MM.1S (cell line): ENCODE data around the gene RBMS3.

ENCODE experiments used
- DNase-seq: peaks from one replicate; pipeline ENCODE4 v3.0.0-alpha.2; 2015
- H2AFZ ChIP-seq: fragments of 300-600 bp; sonication (generic); 2 replicates; pipeline ENCODE4 v1.6.0; 2016; ENCODE audit warnings: antibody characterized with exemption, low read length
- H3F3A ChIP-seq: fragments of 300-600 bp; sonication (generic); 2 replicates; pipeline ENCODE4 v1.6.1; 2016; ENCODE audit warnings: mild to moderate bottlenecking, antibody characterized with exemption, low read length, moderate library complexity, mixed read lengths; ENCODE audit not compliant: insufficient read depth
- H3K27ac ChIP-seq: fragments of 300-600 bp; sonication (generic); 2 replicates; pipeline ENCODE4 v1.5.1; 2016; ENCODE audit warnings: mild to moderate bottlenecking, low read length
- H3K27me3 ChIP-seq: fragments of 300-600 bp; sonication (generic); replicated peaks from 2 replicates; pipeline ENCODE4 v1.6.0; 2016; ENCODE audit warnings: low read length; ENCODE audit not compliant: insufficient read depth
- H3K36me3 ChIP-seq: fragments of 300-600 bp; sonication (generic); replicated peaks from 2 replicates; pipeline ENCODE4 v1.6.1; 2016; ENCODE audit warnings: mild to moderate bottlenecking, low read length, mixed read lengths; ENCODE audit not compliant: insufficient read depth
- H3K4me1 ChIP-seq: fragments of 300-600 bp; sonication (generic); 2 replicates; pipeline ENCODE4 v1.6.1; 2016; ENCODE audit warnings: low read length, mixed read lengths
- H3K4me2 ChIP-seq: fragments of 300-600 bp; sonication (generic); 2 replicates; pipeline ENCODE4 v1.6.0; 2016; ENCODE audit warnings: low read depth, low read length
- H3K4me3 ChIP-seq: fragments of 300-600 bp; sonication (generic); 2 replicates; pipeline ENCODE4 v1.5.1; 2016; ENCODE audit warnings: low read length, mixed read lengths
- H3K79me2 ChIP-seq: fragments of 300-600 bp; sonication (generic); 2 replicates; pipeline ENCODE4 v1.6.1; 2016; ENCODE audit warnings: mixed run types, low read length, mixed read lengths
- H3K9ac ChIP-seq: fragments of 300-600 bp; sonication (generic); 2 replicates; pipeline ENCODE4 v1.6.1; 2016; ENCODE audit warnings: low read length, mixed read lengths
- H3K9me2 ChIP-seq: fragments of 300-600 bp; sonication (generic); replicated peaks from 2 replicates; pipeline ENCODE4 v1.6.1; 2016; ENCODE audit warnings: mild to moderate bottlenecking, low read length, mixed read lengths; ENCODE audit not compliant: insufficient read depth
- H3K9me3 ChIP-seq: fragments of 300-600 bp; sonication (generic); replicated peaks from 2 replicates; pipeline ENCODE4 v1.6.1; 2016; ENCODE audit warnings: mild to moderate bottlenecking, low read length, mixed read lengths; ENCODE audit not compliant: insufficient read depth
- H4K20me1 ChIP-seq: fragments of 300-600 bp; sonication (generic); 2 replicates; pipeline ENCODE4 v1.6.1; 2016; ENCODE audit warnings: mild to moderate bottlenecking, low read length, moderate library complexity, mixed read lengths; ENCODE audit not compliant: insufficient read depth
- EZH2 ChIP-seq: fragments of 300-600 bp; sonication (generic); optimal IDR thresholded peaks from 2 replicates; pipeline ENCODE3; 2017; ENCODE audit warnings: low read depth, mild to moderate bottlenecking, antibody characterized with exemption, low read length, mixed read lengths
- EZH2phosphoT487 ChIP-seq: fragments of 300-600 bp; sonication (generic); IDR thresholded peaks from 2 replicates; pipeline ENCODE4 v1.6.1; 2018; ENCODE audit warnings: antibody characterized with exemption, low read length
- TF ChIP-seq, protein P1 (sequence below): fragments of 300-600 bp; sonication (generic); IDR thresholded peaks from 2 replicates; pipeline ENCODE4 v1.5.1; 2016; ENCODE audit warnings: antibody characterized with exemption, low read length, mixed read lengths

RBMS3 gene

DNA sequence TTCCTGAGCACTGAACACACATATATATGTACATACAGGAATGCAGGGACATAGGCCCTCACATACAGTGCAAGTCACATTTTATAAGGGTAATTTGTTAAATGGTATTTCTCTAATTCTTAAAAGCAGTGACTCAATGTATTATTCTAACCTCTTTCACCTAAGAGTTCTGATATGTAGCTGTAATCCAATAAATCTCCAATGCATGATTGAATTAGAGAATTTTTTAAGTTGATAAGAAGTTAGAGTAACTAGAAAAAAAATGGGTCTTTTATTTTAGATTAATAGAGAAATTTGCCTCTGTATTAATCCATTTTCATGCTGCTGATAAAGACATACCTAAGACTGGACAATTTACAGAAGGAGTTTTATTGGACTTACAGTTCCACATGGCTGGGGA lies 98.2 kb downstream of the RBMS3 start:
- no peaks in the 10 kb centered on the region for H4K20me1 ChIP-seq
- no peaks in the 10 kb centered on the region for H3K4me1 ChIP-seq
- H3K9me3 ChIP-seq: no peaks in the 10 kb centered on the region
- TF ChIP-seq, protein P1, sequence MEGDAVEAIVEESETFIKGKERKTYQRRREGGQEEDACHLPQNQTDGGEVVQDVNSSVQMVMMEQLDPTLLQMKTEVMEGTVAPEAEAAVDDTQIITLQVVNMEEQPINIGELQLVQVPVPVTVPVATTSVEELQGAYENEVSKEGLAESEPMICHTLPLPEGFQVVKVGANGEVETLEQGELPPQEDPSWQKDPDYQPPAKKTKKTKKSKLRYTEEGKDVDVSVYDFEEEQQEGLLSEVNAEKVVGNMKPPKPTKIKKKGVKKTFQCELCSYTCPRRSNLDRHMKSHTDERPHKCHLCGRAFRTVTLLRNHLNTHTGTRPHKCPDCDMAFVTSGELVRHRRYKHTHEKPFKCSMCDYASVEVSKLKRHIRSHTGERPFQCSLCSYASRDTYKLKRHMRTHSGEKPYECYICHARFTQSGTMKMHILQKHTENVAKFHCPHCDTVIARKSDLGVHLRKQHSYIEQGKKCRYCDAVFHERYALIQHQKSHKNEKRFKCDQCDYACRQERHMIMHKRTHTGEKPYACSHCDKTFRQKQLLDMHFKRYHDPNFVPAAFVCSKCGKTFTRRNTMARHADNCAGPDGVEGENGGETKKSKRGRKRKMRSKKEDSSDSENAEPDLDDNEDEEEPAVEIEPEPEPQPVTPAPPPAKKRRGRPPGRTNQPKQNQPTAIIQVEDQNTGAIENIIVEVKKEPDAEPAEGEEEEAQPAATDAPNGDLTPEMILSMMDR: no peak
- no peak for TF ChIP-seq EZH2
- TF ChIP-seq EZH2phosphoT487: no peak
- H3K79me2 ChIP-seq: no peaks in the 10 kb centered on the region
- no peaks in the 10 kb centered on the region for H3K9me2 ChIP-seq
- H3K4me2 ChIP-seq: no peak overlapping the region
- H3K27ac ChIP-seq: no peak overlapping the region
- H3K4me3 ChIP-seq: no peak overlapping the region
- H3F3A ChIP-seq: no peaks in the 10 kb centered on the region
- no peaks in the 10 kb centered on the region for H3K27me3 ChIP-seq
- H2AFZ ChIP-seq: no peak overlapping the region
- DNase-seq: no peak
- H3K9ac ChIP-seq: no peak overlapping the region
- H3K36me3 ChIP-seq: no peaks in the 10 kb centered on the region

DNA sequence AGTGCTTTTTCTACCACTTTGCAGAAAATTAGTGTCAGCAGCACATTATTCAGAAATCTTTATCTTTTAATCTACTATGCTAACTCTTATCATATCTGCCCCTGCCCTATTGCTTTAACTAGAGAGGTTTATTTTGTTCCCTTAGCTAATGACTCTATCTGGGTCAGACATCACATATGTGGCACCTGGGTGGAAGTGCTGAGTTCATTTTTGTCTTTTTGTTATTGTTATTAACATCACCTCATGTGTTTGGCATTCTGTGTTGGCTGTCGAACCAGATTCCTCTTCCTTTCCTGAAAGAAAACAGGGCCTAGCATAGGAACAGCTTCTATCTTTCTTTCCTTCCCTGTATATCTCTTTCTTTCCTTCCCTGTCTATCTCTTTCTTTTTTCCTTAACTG lies 100.7 kb downstream of the RBMS3 start:
- no peak overlapping the region for H3K4me3 ChIP-seq
- no peaks in the 10 kb centered on the region for H3K27me3 ChIP-seq
- TF ChIP-seq EZH2phosphoT487: no peak
- TF ChIP-seq, protein P1: no peak
- no peak for TF ChIP-seq EZH2
- no peaks in the 10 kb centered on the region for H3K36me3 ChIP-seq
- no peaks in the 10 kb centered on the region for H3K9me2 ChIP-seq
- H3F3A ChIP-seq: no peaks in the 10 kb centered on the region
- no peak overlapping the region for H3K27ac ChIP-seq
- H2AFZ ChIP-seq: no peak overlapping the region
- H3K9me3 ChIP-seq: no peaks in the 10 kb centered on the region
- H3K4me2 ChIP-seq: no peak overlapping the region
- H3K4me1 ChIP-seq: no peaks in the 10 kb centered on the region
- no peaks in the 10 kb centered on the region for H3K79me2 ChIP-seq
- no peak for DNase-seq
- no peaks in the 10 kb centered on the region for H4K20me1 ChIP-seq
- no peak overlapping the region for H3K9ac ChIP-seq

DNA sequence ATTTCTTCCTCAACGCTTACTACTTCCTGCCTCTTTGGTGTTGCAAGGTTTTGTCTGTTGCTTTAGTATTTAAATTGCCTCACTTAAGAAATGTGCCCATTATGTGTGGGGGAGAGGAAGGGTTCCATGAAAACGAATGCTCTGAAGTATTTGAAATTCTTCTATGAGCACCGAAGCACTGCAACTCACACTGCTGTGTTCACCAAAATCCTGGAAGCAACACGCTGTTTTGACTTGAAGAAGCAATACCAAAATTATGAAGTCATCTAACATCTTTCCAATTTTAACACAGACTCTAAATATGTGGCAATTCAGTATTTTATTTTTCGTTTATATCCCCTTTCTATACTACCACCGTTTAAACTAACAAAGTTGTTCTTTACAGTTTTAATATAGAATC lies 101.5 kb downstream of the RBMS3 start:
- Histone ChIP-seq H3K4me3 (no peak overlapping the region), H3F3A (no peaks in the 10 kb centered on the region), H3K27ac (no peak overlapping the region), H4K20me1 (no peaks in the 10 kb centered on the region), H3K4me1 (no peaks in the 10 kb centered on the region), H3K79me2 (no peaks in the 10 kb centered on the region), H3K27me3 (no peaks in the 10 kb centered on the region), H3K9me2 (no peaks in the 10 kb centered on the region), H2AFZ (no peak overlapping the region), H3K9me3 (no peaks in the 10 kb centered on the region), H3K36me3 (no peaks in the 10 kb centered on the region), H3K9ac (no peak overlapping the region), H3K4me2 (no peak overlapping the region)
- DNase-seq: no peak
- TF ChIP-seq EZH2phosphoT487: no peak
- TF ChIP-seq EZH2: no peak
- TF ChIP-seq, protein P1: no peak
